Left ventricle myocardium inferior (tissue), 1 donor: Measurements from ENCODE around the gene RFFL. TPM values are rescaled to one million over a fixed set of nuclear protein-coding genes. Genes with fewer than 3 reads are reported as not detected.

ENCODE experiments used
- DNase-seq: peaks from one replicate; pipeline ENCODE4 v3.0.0-alpha.2; 2020
- H3K27ac ChIP-seq: fragments of 200-600 bp; replicated peaks from 2 replicates; pipeline ENCODE4 v1.8.0; 2021
- H3K27me3 ChIP-seq: fragments of 200-600 bp; 2 replicates; pipeline ENCODE4 v1.8.0; 2021; ENCODE audit warnings: low read depth
- H3K36me3 ChIP-seq: fragments of 200-600 bp; 2 replicates; pipeline ENCODE4 v1.8.0; 2021
- H3K4me1 ChIP-seq: fragments of 200-600 bp; 2 replicates; pipeline ENCODE4 v1.8.0; 2021
- H3K4me3 ChIP-seq: fragments of 200-600 bp; 2 replicates; pipeline ENCODE4 v1.8.0; 2021; ENCODE audit warnings: mild to moderate bottlenecking, moderate library complexity
- H3K9me3 ChIP-seq: fragments of 200-600 bp; replicated peaks from 2 replicates; pipeline ENCODE4 v1.8.0; 2021
- CTCF ChIP-seq: fragments of 200-600 bp; IDR thresholded peaks from 2 replicates; pipeline ENCODE4 v1.8.0; 2021; ENCODE audit warnings: antibody characterized with exemption, mild to moderate bottlenecking, borderline replicate concordance
- intact Hi-C: fragments of 100-400 bp; cut with micrococcal nuclease; formaldehyde crosslinking; loops from one replicate; pipeline ENCODE4 v1.11.0; 2022
- total RNA-seq: library from RNA; stranded (reverse); fragmentation: NEBNext Ultra II Directional; extraction: Animal tissue kit (Norgen Biotek cat#: 25700); gene quantifications from one replicate; pipeline ENCODE4 v1.2.1, GENCODE V29; 2021
- donor health status: DM: no; HTN: yes; CAD: no; lungs with severe emphysema.

The RFFL gene
- total RNA-seq, 1 donor from 2014 or later, result 10.1 TPM

GRCh38 chr17:35089586-35090296 is 26.2 kb upstream of the RFFL start:
- intact Hi-C loops, result no loop called here
- no peaks in the 10 kb centered on the region for H3K27me3 ChIP-seq
- no peak for DNase-seq
- H3K4me1 ChIP-seq, result peaks cover 25% of the 10 kb centered on the region
- H3K27ac ChIP-seq, result peak overlapping the region; percentile 86
- H3K9me3 ChIP-seq, result no peaks in the 10 kb centered on the region
- H3K4me3 ChIP-seq, result peak overlapping the region; percentile 91
- TF ChIP-seq CTCF, result peak; percentile 23
- H3K36me3 ChIP-seq, result no peaks in the 10 kb centered on the region

GRCh38 chr17:35088881-35089585 is 25.5 kb upstream of the RFFL start:
- Histone ChIP-seq H3K4me1 (peaks cover 25% of the 10 kb centered on the region), H3K36me3 (no peaks in the 10 kb centered on the region), H3K27me3 (no peaks in the 10 kb centered on the region), H3K4me3 (peak overlapping the region; percentile 91), H3K27ac (peak overlapping the region; percentile 86), H3K9me3 (no peaks in the 10 kb centered on the region)
- intact Hi-C loops, result no loop called here
- peak; percentile 89 for DNase-seq
- peak; percentile 86 for TF ChIP-seq CTCF

GRCh38 chr17:35088356-35088880 is 24.9 kb upstream of the RFFL start:
- Histone ChIP-seq H3K4me3 (peak overlapping the region; percentile 91), H3K9me3 (no peaks in the 10 kb centered on the region), H3K36me3 (no peaks in the 10 kb centered on the region), H3K4me1 (peaks cover 25% of the 10 kb centered on the region), H3K27me3 (no peaks in the 10 kb centered on the region), H3K27ac (peak overlapping the region; percentile 86)
- TF ChIP-seq CTCF, result no peak
- intact Hi-C loops, result no loop called here
- peak; percentile 46 for DNase-seq

GRCh38 chr17:35087731-35088355 is 24.3 kb upstream of the RFFL start:
- peaks cover 25% of the 10 kb centered on the region for H3K4me1 ChIP-seq
- peak overlapping the region; percentile 86 for H3K27ac ChIP-seq
- no peak for DNase-seq
- no peaks in the 10 kb centered on the region for H3K9me3 ChIP-seq
- peak overlapping the region; percentile 91 for H3K4me3 ChIP-seq
- H3K36me3 ChIP-seq, result no peaks in the 10 kb centered on the region
- intact Hi-C loops, result no loop called here
- no peaks in the 10 kb centered on the region for H3K27me3 ChIP-seq
- no peak for TF ChIP-seq CTCF

GRCh38 chr17:35086931-35087573 is 23.5 kb upstream of the RFFL start:
- no peak overlapping the region for H3K27ac ChIP-seq
- TF ChIP-seq CTCF, result no peak
- intact Hi-C loops, result no loop called here
- H3K9me3 ChIP-seq, result no peaks in the 10 kb centered on the region
- H3K27me3 ChIP-seq, result no peaks in the 10 kb centered on the region
- H3K36me3 ChIP-seq, result no peaks in the 10 kb centered on the region
- no peak for DNase-seq
- H3K4me3 ChIP-seq, result no peak overlapping the region
- H3K4me1 ChIP-seq, result peaks cover 29% of the 10 kb centered on the region
